ENCODE data around the gene BTBD9. TPM values are rescaled to one million over a fixed set of nuclear protein-coding genes. Genes with fewer than 3 reads are reported as not detected.

Gene BTBD9
- total RNA-seq, 1 donor from 2014 or later: 10.3 TPM

DNA sequence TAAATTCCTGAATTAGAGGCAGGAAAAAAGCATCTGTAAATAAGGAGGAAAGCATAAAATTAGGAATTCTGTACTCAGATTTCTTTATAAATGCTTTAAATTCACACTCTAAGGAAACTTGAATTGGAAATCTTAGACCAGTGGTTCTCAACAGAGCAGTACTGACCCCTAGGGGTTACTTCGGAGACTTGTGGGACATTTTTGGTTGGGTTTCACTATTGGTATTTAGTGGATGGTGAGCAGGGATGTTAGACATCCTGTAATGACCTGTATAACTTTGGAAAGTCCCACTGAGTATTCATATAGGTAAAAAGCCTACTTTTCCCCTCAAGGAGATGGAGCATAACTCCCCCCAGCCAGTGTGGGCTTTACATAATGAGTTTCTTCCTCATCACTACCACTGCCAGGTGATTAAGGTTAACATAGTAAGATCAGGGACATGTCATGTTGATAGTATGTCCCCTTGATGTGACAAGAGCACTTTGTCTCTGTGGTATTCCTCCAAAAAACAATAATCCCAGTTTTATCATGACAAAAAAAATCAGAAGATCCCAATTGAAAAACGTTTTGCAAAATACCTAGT, 32.2 kb upstream of the BTBD9 start:
- no peak overlapping the region for H3K27ac Mint-ChIP-seq (ENCODE audit: unreplicated experiment)
- DNase-seq (ENCODE audit: low read depth): peak; percentile 29
- FAIRE-seq: peak; percentile 81

DNA sequence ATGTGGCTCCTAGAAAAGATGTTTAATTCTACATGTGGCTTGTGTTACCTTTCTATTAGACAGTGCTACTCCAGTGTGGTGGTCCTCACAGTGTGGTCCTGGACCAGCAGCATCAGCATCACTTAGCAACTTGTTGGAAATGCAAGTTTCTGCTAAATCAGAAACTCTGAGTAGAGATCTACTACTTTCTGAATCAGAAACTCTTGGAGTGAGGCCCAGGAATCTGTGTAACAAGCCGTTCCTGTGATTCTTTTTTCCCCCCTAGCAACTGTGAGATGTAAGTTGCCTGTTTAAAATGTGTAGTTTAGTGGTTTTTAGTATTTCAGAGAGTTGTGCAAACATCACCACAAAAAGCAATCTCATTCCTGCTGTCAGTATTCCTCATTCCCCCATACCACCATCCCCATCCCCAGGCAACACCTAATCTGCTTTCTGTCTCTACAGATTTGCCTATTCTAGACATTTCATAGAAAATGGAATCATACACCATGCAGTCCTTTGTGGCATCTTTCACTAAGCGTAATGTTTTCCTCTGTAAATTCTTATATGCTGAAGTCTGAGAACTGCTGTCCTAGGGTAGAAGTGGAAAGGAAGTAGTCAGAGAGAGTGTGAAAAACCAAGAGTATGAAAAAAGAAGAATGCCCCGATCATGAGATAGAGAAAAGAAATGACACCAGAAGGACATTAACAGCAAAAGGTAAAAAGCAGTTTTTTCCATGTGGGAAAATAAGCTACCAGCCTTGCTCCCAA, 18.9 kb upstream of the BTBD9 start:
- DNase-seq (ENCODE audit: low read depth) (no peak), FAIRE-seq (no peak)
- Mint-ChIP-seq H3K9me3 (ENCODE audit: unreplicated experiment) (peaks cover 2% of the 10 kb centered on the region), H3K27ac (ENCODE audit: unreplicated experiment) (no peak overlapping the region), H3K4me3 (ENCODE audit: unreplicated experiment) (no peak overlapping the region), H3K27me3 (ENCODE audit: low read depth, unreplicated experiment) (peaks cover 2% of the 10 kb centered on the region), H3K4me1 (ENCODE audit: low read depth, unreplicated experiment) (no peaks in the 10 kb centered on the region), H3K36me3 (ENCODE audit: low read depth, unreplicated experiment) (no peaks in the 10 kb centered on the region)
- Histone ChIP-seq H3K9ac (ENCODE audit: low read length) (no peak overlapping the region), H4K20me1 (ENCODE audit: insufficient read depth, low read length) (no peaks in the 10 kb centered on the region), H2AFZ (ENCODE audit: low read depth, low read length) (no peak overlapping the region), H3K9me3 (ENCODE audit: insufficient read depth, low read depth, low read length) (no peaks in the 10 kb centered on the region), H3K4me3 (ENCODE audit: insufficient read depth, low read depth, low read length) (no peak overlapping the region), H3K27ac (ENCODE audit: low read depth, low read length) (no peak overlapping the region), H3K27me3 (ENCODE audit: insufficient read depth, low read length) (no peaks in the 10 kb centered on the region), H3K4me2 (ENCODE audit: low read length) (no peak overlapping the region), H3K79me2 (ENCODE audit: insufficient read depth, low read length) (no peaks in the 10 kb centered on the region), H3K4me1 (ENCODE audit: insufficient read depth, low read length) (no peaks in the 10 kb centered on the region), H3K36me3 (ENCODE audit: insufficient read depth, low read length) (no peaks in the 10 kb centered on the region)
- TF ChIP-seq, protein P1, sequence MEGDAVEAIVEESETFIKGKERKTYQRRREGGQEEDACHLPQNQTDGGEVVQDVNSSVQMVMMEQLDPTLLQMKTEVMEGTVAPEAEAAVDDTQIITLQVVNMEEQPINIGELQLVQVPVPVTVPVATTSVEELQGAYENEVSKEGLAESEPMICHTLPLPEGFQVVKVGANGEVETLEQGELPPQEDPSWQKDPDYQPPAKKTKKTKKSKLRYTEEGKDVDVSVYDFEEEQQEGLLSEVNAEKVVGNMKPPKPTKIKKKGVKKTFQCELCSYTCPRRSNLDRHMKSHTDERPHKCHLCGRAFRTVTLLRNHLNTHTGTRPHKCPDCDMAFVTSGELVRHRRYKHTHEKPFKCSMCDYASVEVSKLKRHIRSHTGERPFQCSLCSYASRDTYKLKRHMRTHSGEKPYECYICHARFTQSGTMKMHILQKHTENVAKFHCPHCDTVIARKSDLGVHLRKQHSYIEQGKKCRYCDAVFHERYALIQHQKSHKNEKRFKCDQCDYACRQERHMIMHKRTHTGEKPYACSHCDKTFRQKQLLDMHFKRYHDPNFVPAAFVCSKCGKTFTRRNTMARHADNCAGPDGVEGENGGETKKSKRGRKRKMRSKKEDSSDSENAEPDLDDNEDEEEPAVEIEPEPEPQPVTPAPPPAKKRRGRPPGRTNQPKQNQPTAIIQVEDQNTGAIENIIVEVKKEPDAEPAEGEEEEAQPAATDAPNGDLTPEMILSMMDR (IDR thresholded peaks at IDR 0.05; ENCODE audit: insufficient read depth, low read depth, low read length): no peak
- no peak for TF ChIP-seq EZH2 (IDR thresholded peaks at IDR 0.05; ENCODE audit: insufficient read depth, low read length)

More for the DNA sequence above, 32.2 kb upstream of the BTBD9 start:
- no peak for TF ChIP-seq EZH2 (IDR thresholded peaks at IDR 0.05; ENCODE audit: insufficient read depth, low read length)
- TF ChIP-seq, protein P1 (IDR thresholded peaks at IDR 0.05; ENCODE audit: insufficient read depth, low read depth, low read length): peak; percentile 90
- Histone ChIP-seq H3K79me2 (ENCODE audit: insufficient read depth, low read length) (no peaks in the 10 kb centered on the region), H4K20me1 (ENCODE audit: insufficient read depth, low read length) (no peaks in the 10 kb centered on the region), H3K36me3 (ENCODE audit: insufficient read depth, low read length) (peaks cover 17% of the 10 kb centered on the region), H3K9ac (ENCODE audit: low read length) (no peak overlapping the region), H3K4me2 (ENCODE audit: low read length) (no peak overlapping the region), H3K4me1 (ENCODE audit: insufficient read depth, low read length) (no peaks in the 10 kb centered on the region), H3K4me3 (ENCODE audit: insufficient read depth, low read depth, low read length) (no peak overlapping the region), H3K27me3 (ENCODE audit: insufficient read depth, low read length) (no peaks in the 10 kb centered on the region), H2AFZ (ENCODE audit: low read depth, low read length) (no peak overlapping the region), H3K9me3 (ENCODE audit: insufficient read depth, low read depth, low read length) (no peaks in the 10 kb centered on the region), H3K27ac (ENCODE audit: low read depth, low read length) (no peak overlapping the region)
- Mint-ChIP-seq H3K27me3 (ENCODE audit: low read depth, unreplicated experiment) (no peaks in the 10 kb centered on the region), H3K9me3 (ENCODE audit: unreplicated experiment) (no peaks in the 10 kb centered on the region), H3K4me1 (ENCODE audit: low read depth, unreplicated experiment) (no peaks in the 10 kb centered on the region), H3K36me3 (ENCODE audit: low read depth, unreplicated experiment) (peaks cover 14% of the 10 kb centered on the region), H3K4me3 (ENCODE audit: unreplicated experiment) (no peak overlapping the region)

DNA sequence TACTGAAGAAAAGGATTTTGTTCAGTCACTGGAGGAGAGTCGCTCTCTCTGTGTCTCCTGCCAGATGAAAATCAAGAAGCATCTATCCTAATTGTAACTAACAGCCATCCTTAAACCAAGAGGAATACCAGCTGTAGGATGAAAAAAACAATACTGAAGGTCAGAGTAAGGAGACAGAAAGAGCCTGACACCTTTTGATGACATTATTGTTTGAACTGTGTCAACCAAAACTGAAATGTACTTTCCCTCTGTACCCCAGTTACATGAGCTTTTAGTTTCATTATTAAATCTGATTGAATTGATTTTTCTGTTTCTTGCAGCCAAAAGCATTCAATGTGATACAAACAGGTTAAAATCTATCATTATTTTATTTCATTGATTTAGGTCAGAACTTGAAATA, 17.2 kb upstream of the BTBD9 start:
- H2AFZ ChIP-seq (ENCODE audit: low read depth, low read length): no peak overlapping the region
- no peaks in the 10 kb centered on the region for H3K36me3 ChIP-seq (ENCODE audit: insufficient read depth, low read length)
- no peaks in the 10 kb centered on the region for H3K79me2 ChIP-seq (ENCODE audit: insufficient read depth, low read length)
- Mint-ChIP-seq H3K27me3 (ENCODE audit: low read depth, unreplicated experiment) (peaks cover 2% of the 10 kb centered on the region), H3K4me3 (ENCODE audit: unreplicated experiment) (no peak overlapping the region), H3K36me3 (ENCODE audit: low read depth, unreplicated experiment) (no peaks in the 10 kb centered on the region), H3K9me3 (ENCODE audit: unreplicated experiment) (peaks cover 2% of the 10 kb centered on the region), H3K4me1 (ENCODE audit: low read depth, unreplicated experiment) (no peaks in the 10 kb centered on the region), H3K27ac (ENCODE audit: unreplicated experiment) (no peak overlapping the region)
- no peaks in the 10 kb centered on the region for H4K20me1 ChIP-seq (ENCODE audit: insufficient read depth, low read length)
- DNase-seq (ENCODE audit: low read depth) (no peak), FAIRE-seq (no peak)
- H3K4me3 ChIP-seq (ENCODE audit: insufficient read depth, low read depth, low read length): no peak overlapping the region
- TF ChIP-seq, protein P1 (IDR thresholded peaks at IDR 0.05; ENCODE audit: insufficient read depth, low read depth, low read length): no peak
- no peak overlapping the region for H3K4me2 ChIP-seq (ENCODE audit: low read length)
- no peak overlapping the region for H3K27ac ChIP-seq (ENCODE audit: low read depth, low read length)
- no peaks in the 10 kb centered on the region for H3K9me3 ChIP-seq (ENCODE audit: insufficient read depth, low read depth, low read length)
- no peaks in the 10 kb centered on the region for H3K4me1 ChIP-seq (ENCODE audit: insufficient read depth, low read length)
- H3K9ac ChIP-seq (ENCODE audit: low read length): no peak overlapping the region
- H3K27me3 ChIP-seq (ENCODE audit: insufficient read depth, low read length): no peaks in the 10 kb centered on the region
